Measurements from ENCODE around the gene IMPG2.

- no peak for TF ChIP-seq CTCF (IDR thresholded peaks at IDR 0.05)
- TF ChIP-seq EP300 (IDR thresholded peaks at IDR 0.05), result no peak
- no peak for TF ChIP-seq POLR2A (IDR thresholded peaks at IDR 0.05)
Observed at GRCh38 chr3:101249522-101249921, 70.9 kb downstream of the IMPG2 start.

Data from ovary (tissue), 3 donors.